Activated gamma-delta T cell treated with anti-CD3 and anti-CD28 coated beads, Interleukin-2, amount 50 U/mL, for 16 hours (primary cell): ENCODE measurements around the gene STAT4.

Experiments
- DNase-seq: peaks from one replicate; pipeline ENCODE4 v3.0.0-alpha.2; 2020; ENCODE audit warnings: low read depth

Gene STAT4

GRCh38 chr2:191150600-191151330 is at the start of gene STAT4:
Gene STAT4, minus strand, starts transcription at chr2:191150994. Its CDS starts 2,791 bp downstream, at chr2:191148203.
- peak; percentile 74 for DNase-seq

- DNase-seq, result no peak
Measured at GRCh38 chr2:191199929-191200512, 49.2 kb upstream of the STAT4 start.

GRCh38 chr2:191198271-191198670 is 47.5 kb upstream of the STAT4 start:
- DNase-seq, result no peak

GRCh38 chr2:191197096-191197495 is 46.3 kb upstream of the STAT4 start:
- no peak for DNase-seq

- DNase-seq, result no peak
Measured at GRCh38 chr2:191195021-191195420, 44.2 kb upstream of the STAT4 start.

- DNase-seq, result no peak
Measured at GRCh38 chr2:191190861-191191552, 40.2 kb upstream of the STAT4 start.

GRCh38 chr2:191190435-191190834 is 39.6 kb upstream of the STAT4 start:
- DNase-seq, result no peak

- DNase-seq, result no peak
Measured at GRCh38 chr2:191189112-191189635, 38.4 kb upstream of the STAT4 start.

GRCh38 chr2:191188550-191189093 is 37.8 kb upstream of the STAT4 start:
- no peak for DNase-seq

- no peak for DNase-seq
Measured at GRCh38 chr2:191187105-191187829, 36.5 kb upstream of the STAT4 start.

GRCh38 chr2:191184457-191184856 is 33.7 kb upstream of the STAT4 start:
- DNase-seq, result no peak

- no peak for DNase-seq
Measured at GRCh38 chr2:191183516-191183915, 32.7 kb upstream of the STAT4 start.

- no peak for DNase-seq
Measured at GRCh38 chr2:191183081-191183480, 32.3 kb upstream of the STAT4 start.

- no peak for DNase-seq
Measured at GRCh38 chr2:191180713-191181112, 29.9 kb upstream of the STAT4 start.

GRCh38 chr2:191180276-191180675 is 29.5 kb upstream of the STAT4 start:
- no peak for DNase-seq

GRCh38 chr2:191178806-191179514 is 28.2 kb upstream of the STAT4 start:
- DNase-seq, result no peak

- no peak for DNase-seq
Measured at GRCh38 chr2:191177751-191178736, 27.2 kb upstream of the STAT4 start.

- no peak for DNase-seq
Measured at GRCh38 chr2:191176801-191177438, 26.1 kb upstream of the STAT4 start.

GRCh38 chr2:191176305-191176704 is 25.5 kb upstream of the STAT4 start:
- no peak for DNase-seq

GRCh38 chr2:191174442-191174841 is 23.6 kb upstream of the STAT4 start:
- no peak for DNase-seq
